Endothelial cell of umbilical vein (primary cell): ENCODE results near the gene ADAM8. TPM values are rescaled to one million over a fixed set of nuclear protein-coding genes. Genes with fewer than 3 reads are reported as not detected.

Source experiments
- BruUV-seq: library from RNA; stranded (reverse); fragments of 400-500 nt; replicated peaks from 2 replicates; lab custom pipeline; 2021; lab: Mats Ljungman, UMichigan
- CTCF ChIA-PET: fragments of 300-600, 350-600 bp; sonication (Branson Sonifier 250); formaldehyde crosslinking; loops from one replicate; lab custom pipeline; 2021; ENCODE audit warnings: antibody characterized with exemption, inconsistent platforms; lab: Charles Lee
- POLR2A ChIA-PET: fragments of 300-600, 350-600 bp; sonication (Branson Sonifier 250); formaldehyde crosslinking; loops from one replicate; lab custom pipeline; 2021; ENCODE audit warnings: antibody characterized with exemption, inconsistent platforms; lab: Charles Lee
- DNase-seq: peaks from one replicate; pipeline ENCODE4 v3.0.0-alpha.2; 2011; ENCODE audit warnings: low read depth, low spot score
- FAIRE-seq: peaks from 2 replicates; lab custom pipeline; 2011; peaks lifted over from hg19 to GRCh38; lab: Jason Lieb, UNC
- H2AFZ ChIP-seq: 2 replicates; pipeline ENCODE4 v1.6.0; 2012; ENCODE audit warnings: low read depth, low read length, control low read depth, inconsistent platforms
- H3K27ac ChIP-seq: 2 replicates; pipeline ENCODE4 v1.5.1; 2011; ENCODE audit warnings: low read depth, mild to moderate bottlenecking, control low read depth, low read length, moderate library complexity; ENCODE audit not compliant: insufficient read depth
- H3K27me3 ChIP-seq, 2 experiments: 2 replicates each; pipeline versions ENCODE4 v1.6.0 to v1.6.1; 2011; ENCODE audit warnings: low read length in 2 of 2, mixed read lengths in 1 of 2; ENCODE audit not compliant: control insufficient read depth in 2 of 2, insufficient read depth in 2 of 2
- H3K36me3 ChIP-seq, 2 experiments: 2 replicates in 1 of 2; 3 replicates in 1 of 2; pipeline ENCODE4 v1.5.1; 2011; ENCODE audit warnings: low read length in 2 of 2, mild to moderate bottlenecking in 1 of 2, moderate library complexity in 1 of 2; ENCODE audit not compliant: control insufficient read depth in 2 of 2, insufficient read depth in 2 of 2; ENCODE audit errors: extremely low read depth in 1 of 2
- H3K4me1 ChIP-seq: 3 replicates; pipeline ENCODE4 v1.5.1; 2011; ENCODE audit warnings: mild to moderate bottlenecking, low read length; ENCODE audit not compliant: control insufficient read depth, insufficient read depth; ENCODE audit errors: extremely low read depth
- H3K4me2 ChIP-seq: 2 replicates; pipeline ENCODE4 v1.6.1; 2011; ENCODE audit warnings: low read length, control low read depth, mixed read lengths; ENCODE audit not compliant: insufficient read depth
- H3K4me3 ChIP-seq, 3 experiments: fragments of 200-600 bp in 1 of 3; sonication (generic), shearing (Covaris generic) in 1 of 3; replicated peaks in 1 of 3; 2 replicates each; pipeline ENCODE4 v1.5.1; 2011 to 2016; ENCODE audit warnings: control low read depth in 3 of 3, low read length in 3 of 3, mild to moderate bottlenecking in 2 of 3, inconsistent platforms in 1 of 3, low read depth in 1 of 3, moderate library complexity in 1 of 3; ENCODE audit not compliant: insufficient read depth in 1 of 3
- H3K79me2 ChIP-seq: 2 replicates; pipeline ENCODE4 v1.6.0; 2012; ENCODE audit warnings: low read length, inconsistent platforms; ENCODE audit not compliant: control insufficient read depth, insufficient read depth
- H3K9ac ChIP-seq: replicated peaks from 2 replicates; pipeline ENCODE3; 2011; ENCODE audit warnings: low read length, control low read depth; ENCODE audit not compliant: insufficient read depth; ENCODE audit errors: extremely low read depth
- H3K9me1 ChIP-seq: replicated peaks from 3 replicates; pipeline ENCODE4 v1.6.0; 2011; ENCODE audit warnings: mild to moderate bottlenecking, low read length; ENCODE audit not compliant: control insufficient read depth, insufficient read depth; ENCODE audit errors: extremely low read depth
- H3K9me3 ChIP-seq: replicated peaks from 2 replicates; pipeline ENCODE4 v1.5.1; 2012; ENCODE audit warnings: low read length, inconsistent platforms; ENCODE audit not compliant: control insufficient read depth, insufficient read depth
- H4K20me1 ChIP-seq: replicated peaks from 2 replicates; pipeline ENCODE3; 2011; ENCODE audit warnings: mild to moderate bottlenecking, low read length; ENCODE audit not compliant: control insufficient read depth, insufficient read depth; ENCODE audit errors: extremely low read depth
- EZH2 ChIP-seq: IDR thresholded peaks from 2 replicates; pipeline ENCODE4 v1.6.1; 2012; ENCODE audit warnings: borderline replicate concordance, low read depth, mild to moderate bottlenecking, moderate library complexity, low read length, inconsistent platforms; ENCODE audit not compliant: severe bottlenecking
- FOS ChIP-seq: IDR thresholded peaks from 2 replicates; pipeline ENCODE4 v1.6.1; 2011; ENCODE audit warnings: mild to moderate bottlenecking, low read length, moderate library complexity, borderline replicate concordance; ENCODE audit not compliant: insufficient read depth
- GATA2 ChIP-seq: IDR thresholded peaks from 2 replicates; pipeline ENCODE4 v1.7.0; 2011; ENCODE audit warnings: low read depth, mild to moderate bottlenecking, moderate library complexity, mixed read lengths, low read length; ENCODE audit not compliant: insufficient read length, insufficient read depth
- JUN ChIP-seq: IDR thresholded peaks from 2 replicates; pipeline ENCODE4 v1.6.1; 2011; ENCODE audit warnings: borderline replicate concordance, low read depth; ENCODE audit not compliant: insufficient read length, insufficient read depth
- MYC ChIP-seq: IDR thresholded peaks from one replicate; pipeline ENCODE4 v1.6.1; 2011; ENCODE audit warnings: mild to moderate bottlenecking, low read depth, low read length
- POLR2A ChIP-seq: IDR thresholded peaks from 2 replicates; pipeline ENCODE4 v1.6.1; 2012; ENCODE audit warnings: low read depth, mild to moderate bottlenecking, control low read depth, low read length
- POLR2AphosphoS5 ChIP-seq: IDR thresholded peaks from 2 replicates; pipeline ENCODE4 v1.6.1; 2012; ENCODE audit warnings: low read depth, mild to moderate bottlenecking, control low read depth, low read length, moderate library complexity; ENCODE audit not compliant: insufficient read depth
- dilution Hi-C: fragments of 300-500 bp; cut with MboI; formaldehyde crosslinking; loops from one replicate; pipeline ENCODE4 v1.15.0; 2019; ENCODE audit warnings: low sequenced_read_pairs; ENCODE audit not compliant: extremely low pct_ligation_motif_present
- intact Hi-C: fragments of 100-400 bp; cut with micrococcal nuclease; formaldehyde crosslinking; loops from one replicate; pipeline ENCODE4 v1.10.0; 2022
- polyA plus RNA-seq, 4 experiments: library from polyadenylated mRNA; depleted of rRNA in 3 of 4; stranded (reverse) in 3 of 4; unstranded in 1 of 4; fragments of >200 nt; gene quantifications; 2 replicates each; pipeline versions ENCODE4 v1.2.1 to v1.2.3, GENCODE V29; 2011 to 2012; ENCODE audit warnings: missing spikeins in 1 of 4
- total RNA-seq: library from RNA; stranded (reverse); gene quantifications from 2 replicates; pipeline ENCODE4 v1.2.3, GENCODE V29; 2021
- TF ChIP-seq, protein P1 (sequence below): IDR thresholded peaks from 2 replicates; pipeline ENCODE4 v1.6.1; 2011; ENCODE audit not compliant: insufficient read depth, insufficient read length
- TF ChIP-seq, protein P2 (sequence below), 2 donors: IDR thresholded peaks; 1 replicate in 1 of 2; 2 replicates in 1 of 2; pipeline ENCODE4 v1.5.1; 2011; ENCODE audit warnings: low read length in 2 of 2, mild to moderate bottlenecking in 2 of 2, moderate library complexity in 2 of 2, control low read depth in 1 of 2, inconsistent platforms in 1 of 2, low read depth in 1 of 2; ENCODE audit not compliant: insufficient read depth in 1 of 2; ENCODE audit errors: extremely low read depth in 1 of 2

The ADAM8 gene
- total and polyA plus RNA-seq, 2 donors (not counting 3 experiments of a cell fraction or from before 2014, with no cell fraction given) = 0.51 to 0.55 TPM

DNA sequence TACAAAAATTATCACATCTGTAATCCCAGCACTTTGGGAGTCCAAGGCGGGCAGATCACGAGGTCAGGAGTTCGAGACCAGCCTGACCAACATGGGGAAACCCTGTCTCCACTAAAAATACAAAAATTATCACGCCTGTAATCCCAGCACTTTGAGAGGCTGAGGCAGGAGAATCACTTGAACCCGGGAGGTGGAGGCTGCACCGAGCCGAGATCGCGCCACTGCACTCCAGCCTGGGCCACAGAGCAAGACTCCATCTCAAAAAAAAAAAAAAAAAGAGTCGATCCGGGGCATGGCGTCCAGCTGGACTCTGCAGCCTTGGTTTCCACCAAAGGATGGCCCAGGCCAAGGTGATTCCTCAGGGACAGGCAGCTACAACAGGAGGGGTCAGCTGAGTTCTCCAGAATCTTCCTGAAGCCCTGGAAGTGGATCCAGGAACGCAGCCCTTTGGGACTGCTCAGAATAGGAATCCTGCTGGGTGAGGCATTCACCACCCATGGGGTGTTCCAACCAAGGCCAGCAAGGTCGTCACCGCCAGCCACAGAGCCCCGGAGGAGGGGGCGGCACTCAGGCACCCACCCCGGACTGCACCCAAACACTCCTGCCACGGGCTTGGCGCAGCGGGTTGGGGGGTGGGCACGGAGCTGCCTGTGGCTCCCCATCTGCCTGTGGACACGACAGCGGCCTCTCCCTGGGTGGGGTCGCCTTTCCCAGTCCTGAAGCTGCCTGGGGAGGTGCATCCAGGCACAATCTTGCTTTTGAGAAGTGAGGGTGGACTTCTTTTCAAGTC lies 58.7 kb downstream of the ADAM8 start:
- no peak overlapping the region for H3K27ac ChIP-seq
- dilution Hi-C loops (no loop called here), intact Hi-C loops (no loop called here)
- H3K36me3 ChIP-seq = no peaks in the 10 kb centered on the region
- H3K9ac ChIP-seq = no peak overlapping the region
- H4K20me1 ChIP-seq = no peaks in the 10 kb centered on the region
- H3K27me3 ChIP-seq = no peaks in the 10 kb centered on the region
- no peak overlapping the region for H3K4me2 ChIP-seq
- no peak overlapping the region for H3K4me3 ChIP-seq
- H3K9me1 ChIP-seq = no peaks in the 10 kb centered on the region
- ChIA-PET CTCF (no interaction called here), POLR2A (no interaction called here)
- no TSS peak for BruUV-seq
- no peaks in the 10 kb centered on the region for H3K79me2 ChIP-seq
- no peaks in the 10 kb centered on the region for H3K9me3 ChIP-seq
- H2AFZ ChIP-seq = no peak overlapping the region
- H3K4me1 ChIP-seq = no peaks in the 10 kb centered on the region
- no peak for TF ChIP-seq POLR2AphosphoS5
- TF ChIP-seq FOS = no peak
- no peak for TF ChIP-seq JUN
- FAIRE-seq = no peak
- DNase-seq = no peak

DNA sequence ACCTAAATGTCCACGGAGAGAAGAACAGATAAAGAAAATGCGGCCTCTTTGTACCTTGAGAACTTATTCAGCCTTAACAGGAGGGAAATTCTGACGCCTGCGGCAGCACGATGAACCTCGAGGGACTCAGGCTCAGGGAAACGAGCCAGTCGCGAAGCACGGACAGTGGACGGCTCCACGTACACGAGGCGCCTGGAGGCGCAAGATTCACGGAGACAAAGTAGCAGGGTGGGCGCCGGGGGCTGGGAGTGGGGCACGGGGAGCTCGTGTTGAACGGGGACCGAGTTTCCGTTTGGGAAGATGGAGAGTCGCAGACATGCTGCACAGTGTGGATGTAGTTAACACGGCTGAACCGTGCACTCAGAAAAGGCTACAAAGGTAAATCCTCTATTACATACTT lies 59.9 kb downstream of the ADAM8 start:
- POLR2A ChIA-PET = no interaction called here
- intact Hi-C loops = no loop called here

More for the DNA sequence above, 59.9 kb downstream of the ADAM8 start:
- Histone ChIP-seq H3K36me3 (no peaks in the 10 kb centered on the region), H3K79me2 (no peaks in the 10 kb centered on the region), H3K27me3 (no peaks in the 10 kb centered on the region), H4K20me1 (no peaks in the 10 kb centered on the region), H3K9me3 (no peaks in the 10 kb centered on the region), H3K4me3 (no peak overlapping the region), H2AFZ (no peak overlapping the region), H3K27ac (no peak overlapping the region), H3K9me1 (no peaks in the 10 kb centered on the region), H3K9ac (no peak overlapping the region), H3K4me2 (no peak overlapping the region), H3K4me1 (no peaks in the 10 kb centered on the region)
- no peak for FAIRE-seq
- CTCF ChIA-PET = no interaction called here
- DNase-seq = no peak
- dilution Hi-C loops = no loop called here
- TF ChIP-seq GATA2 = no peak
- TF ChIP-seq, protein P1, sequence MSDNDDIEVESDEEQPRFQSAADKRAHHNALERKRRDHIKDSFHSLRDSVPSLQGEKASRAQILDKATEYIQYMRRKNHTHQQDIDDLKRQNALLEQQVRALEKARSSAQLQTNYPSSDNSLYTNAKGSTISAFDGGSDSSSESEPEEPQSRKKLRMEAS = no peak
- TF ChIP-seq, protein P2, sequence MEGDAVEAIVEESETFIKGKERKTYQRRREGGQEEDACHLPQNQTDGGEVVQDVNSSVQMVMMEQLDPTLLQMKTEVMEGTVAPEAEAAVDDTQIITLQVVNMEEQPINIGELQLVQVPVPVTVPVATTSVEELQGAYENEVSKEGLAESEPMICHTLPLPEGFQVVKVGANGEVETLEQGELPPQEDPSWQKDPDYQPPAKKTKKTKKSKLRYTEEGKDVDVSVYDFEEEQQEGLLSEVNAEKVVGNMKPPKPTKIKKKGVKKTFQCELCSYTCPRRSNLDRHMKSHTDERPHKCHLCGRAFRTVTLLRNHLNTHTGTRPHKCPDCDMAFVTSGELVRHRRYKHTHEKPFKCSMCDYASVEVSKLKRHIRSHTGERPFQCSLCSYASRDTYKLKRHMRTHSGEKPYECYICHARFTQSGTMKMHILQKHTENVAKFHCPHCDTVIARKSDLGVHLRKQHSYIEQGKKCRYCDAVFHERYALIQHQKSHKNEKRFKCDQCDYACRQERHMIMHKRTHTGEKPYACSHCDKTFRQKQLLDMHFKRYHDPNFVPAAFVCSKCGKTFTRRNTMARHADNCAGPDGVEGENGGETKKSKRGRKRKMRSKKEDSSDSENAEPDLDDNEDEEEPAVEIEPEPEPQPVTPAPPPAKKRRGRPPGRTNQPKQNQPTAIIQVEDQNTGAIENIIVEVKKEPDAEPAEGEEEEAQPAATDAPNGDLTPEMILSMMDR (IDR thresholded peaks at IDR 0.05; ENCODE audit: extremely low read depth in 1 of 2, insufficient read depth in 1 of 2, low read depth in 1 of 2, low read length in 2 of 2) = no peak
- no peak for TF ChIP-seq POLR2A
- no peak for TF ChIP-seq FOS
- no peak for TF ChIP-seq JUN
- TF ChIP-seq MYC = no peak
- TF ChIP-seq POLR2AphosphoS5 = no peak
- TF ChIP-seq EZH2 = no peak
- BruUV-seq = no TSS peak
